Measurements from ENCODE around the gene SRGAP1. TPM values are rescaled to one million over a fixed set of nuclear protein-coding genes. Genes with fewer than 3 reads are reported as not detected.

The SRGAP1 gene
- total RNA-seq, 1 experiment from 2014 or later = 65.0 TPM

GRCh38 chr12:64107776-64108175 lies 263.3 kb downstream of the SRGAP1 start:
- no peak overlapping the region for H3K27ac Mint-ChIP-seq (ENCODE audit: low read depth, unreplicated experiment)
- no peak for DNase-seq (ENCODE audit: unreplicated experiment)
- ChIA-PET CTCF (no interaction called here), POLR2A (interaction anchor here (0.6 to 1.0 kb wide), 3 partner anchors 22 to 113 kb away, joined by 3 read pairs; no protein-coding TSS in a partner anchor)
- H3K4me1 Mint-ChIP-seq (ENCODE audit: insufficient read depth, unreplicated experiment) = peaks cover 17% of the 10 kb centered on the region
- BruUV-seq (replicated peaks) = no TSS peak
- H3K4me3 Mint-ChIP-seq (ENCODE audit: unreplicated experiment) = no peak overlapping the region
- peaks cover 53% of the 10 kb centered on the region for H3K36me3 Mint-ChIP-seq (ENCODE audit: insufficient read depth, unreplicated experiment)
- no peaks in the 10 kb centered on the region for H3K9me3 Mint-ChIP-seq (ENCODE audit: unreplicated experiment)
- intact Hi-C loops (cut with micrococcal nuclease) = no loop called here
- no peaks in the 10 kb centered on the region for H3K27me3 Mint-ChIP-seq (ENCODE audit: insufficient read depth, unreplicated experiment)
- no peak for TF ChIP-seq CTCF (IDR thresholded peaks at IDR 0.05; ENCODE audit: unreplicated experiment)

- ChIA-PET CTCF (interaction anchor here (1.0 kb wide), 1 partner anchor 9 kb away, joined by 3 read pairs; no protein-coding TSS in a partner anchor), POLR2A (interaction anchor here (1.3 kb wide), 1 partner anchor 11 kb away, joined by 9 read pairs; no protein-coding TSS in a partner anchor)
- Mint-ChIP-seq H3K36me3 (ENCODE audit: insufficient read depth, unreplicated experiment) (peaks cover 62% of the 10 kb centered on the region), H3K4me1 (ENCODE audit: insufficient read depth, unreplicated experiment) (peaks cover 16% of the 10 kb centered on the region), H3K9me3 (ENCODE audit: unreplicated experiment) (no peaks in the 10 kb centered on the region), H3K27me3 (ENCODE audit: insufficient read depth, unreplicated experiment) (no peaks in the 10 kb centered on the region), H3K4me3 (ENCODE audit: unreplicated experiment) (no peak overlapping the region), H3K27ac (ENCODE audit: low read depth, unreplicated experiment) (no peak overlapping the region)
- intact Hi-C loops (cut with micrococcal nuclease) = no loop called here
- no TSS peak for BruUV-seq (replicated peaks)
- no peak for DNase-seq (ENCODE audit: unreplicated experiment)
- no peak for TF ChIP-seq CTCF (IDR thresholded peaks at IDR 0.05; ENCODE audit: unreplicated experiment)
These were observed 265.2 kb downstream of the SRGAP1 start for GRCh38 chr12:64109706-64110105.

- H3K27ac Mint-ChIP-seq (ENCODE audit: low read depth, unreplicated experiment) = peak overlapping the region; percentile 39
- H3K36me3 Mint-ChIP-seq (ENCODE audit: insufficient read depth, unreplicated experiment) = peaks cover 73% of the 10 kb centered on the region
- H3K4me1 Mint-ChIP-seq (ENCODE audit: insufficient read depth, unreplicated experiment) = peaks cover 8% of the 10 kb centered on the region
- no peaks in the 10 kb centered on the region for H3K27me3 Mint-ChIP-seq (ENCODE audit: insufficient read depth, unreplicated experiment)
- BruUV-seq (replicated peaks) = no TSS peak
- CTCF ChIA-PET = interaction anchor here (0.6 kb wide), 1 partner anchor 1891 kb away, joined by 3 read pairs; no protein-coding TSS in a partner anchor
- POLR2A ChIA-PET = interaction anchor here (0.5 to 1.3 kb wide), 2 partner anchors 10 to 1397 kb away, joined by 4 to 9 read pairs; no protein-coding TSS in a partner anchor
- H3K9me3 Mint-ChIP-seq (ENCODE audit: unreplicated experiment) = no peaks in the 10 kb centered on the region
- no peak for DNase-seq (ENCODE audit: unreplicated experiment)
- TF ChIP-seq CTCF (IDR thresholded peaks at IDR 0.05; ENCODE audit: unreplicated experiment) = no peak
- H3K4me3 Mint-ChIP-seq (ENCODE audit: unreplicated experiment) = no peak overlapping the region
- intact Hi-C loops (cut with micrococcal nuclease) = no loop called here
These were observed 266.4 kb downstream of the SRGAP1 start for GRCh38 chr12:64110864-64111263.

GRCh38 chr12:64116969-64117368 lies 272.5 kb downstream of the SRGAP1 start:
- no TSS peak for BruUV-seq (replicated peaks)
- CTCF ChIA-PET = no interaction called here
- POLR2A ChIA-PET = no interaction called here

More at GRCh38 chr12:64116969-64117368, 272.5 kb downstream of the SRGAP1 start:
- peaks cover 17% of the 10 kb centered on the region for H3K4me1 Mint-ChIP-seq (ENCODE audit: insufficient read depth, unreplicated experiment)
- no peak overlapping the region for H3K27ac Mint-ChIP-seq (ENCODE audit: low read depth, unreplicated experiment)
- H3K4me3 Mint-ChIP-seq (ENCODE audit: unreplicated experiment) = no peak overlapping the region
- H3K9me3 Mint-ChIP-seq (ENCODE audit: unreplicated experiment) = no peaks in the 10 kb centered on the region
- no peaks in the 10 kb centered on the region for H3K27me3 Mint-ChIP-seq (ENCODE audit: insufficient read depth, unreplicated experiment)
- intact Hi-C loops (cut with micrococcal nuclease) = no loop called here
- DNase-seq (ENCODE audit: unreplicated experiment) = no peak
- H3K36me3 Mint-ChIP-seq (ENCODE audit: insufficient read depth, unreplicated experiment) = peaks cover 66% of the 10 kb centered on the region
- no peak for TF ChIP-seq CTCF (IDR thresholded peaks at IDR 0.05; ENCODE audit: unreplicated experiment)
